H9 (cell line): Measurements from ENCODE around the gene HLA-DOB. TPM values are rescaled to one million over a fixed set of nuclear protein-coding genes. Genes with fewer than 3 reads are reported as not detected.

Experiments used
- DNase-seq: peaks from one replicate; pipeline ENCODE4 v3.0.0-alpha.2; 2017
- H2AFZ ChIP-seq: one replicate; pipeline ENCODE4 v1.6.1; 2013; ENCODE audit warnings: mild to moderate bottlenecking, low read length, control low read depth, moderate library complexity
- H2AK5ac ChIP-seq: 2 replicates; pipeline ENCODE4 v1.6.1; 2013; ENCODE audit warnings: low read length, control low read depth, mixed read lengths; ENCODE audit not compliant: insufficient read length
- H2BK120ac ChIP-seq: one replicate; pipeline ENCODE4 v1.6.1; 2013; ENCODE audit warnings: low read depth, mild to moderate bottlenecking, low read length, control low read depth, inconsistent platforms; ENCODE audit not compliant: poor library complexity, severe bottlenecking
- H2BK12ac ChIP-seq: 2 replicates; pipeline ENCODE4 v1.6.1; 2013; ENCODE audit warnings: low read length, control low read depth, mixed read lengths, low read depth; ENCODE audit not compliant: insufficient read length
- H2BK15ac ChIP-seq: 2 replicates; pipeline ENCODE4 v1.6.1; 2013; ENCODE audit warnings: low read depth, low read length, control low read depth
- H2BK20ac ChIP-seq: one replicate; pipeline ENCODE4 v1.6.1; 2013; ENCODE audit warnings: low read depth, mild to moderate bottlenecking, low read length, control low read depth, inconsistent platforms; ENCODE audit not compliant: poor library complexity, severe bottlenecking
- H2BK5ac ChIP-seq: 2 replicates; pipeline ENCODE4 v1.6.1; 2013; ENCODE audit warnings: low read length, control low read depth, mixed read lengths; ENCODE audit not compliant: insufficient read length
- H3K14ac ChIP-seq: 2 replicates; pipeline ENCODE4 v1.6.1; 2013; ENCODE audit warnings: low read length, control low read depth; ENCODE audit not compliant: insufficient read depth
- H3K18ac ChIP-seq: 2 replicates; pipeline ENCODE4 v1.6.1; 2013; ENCODE audit warnings: low read depth, mild to moderate bottlenecking, mixed read lengths, low read length, control low read depth; ENCODE audit not compliant: insufficient read length
- H3K23ac ChIP-seq: 2 replicates; pipeline ENCODE4 v1.6.1; 2013; ENCODE audit warnings: low read length, control low read depth, mixed read lengths, low read depth; ENCODE audit not compliant: insufficient read length
- H3K23me2 ChIP-seq: 2 replicates; pipeline ENCODE4 v1.6.1; 2013; ENCODE audit warnings: low read depth, mild to moderate bottlenecking, mixed read lengths, low read length, control low read depth; ENCODE audit not compliant: insufficient read length, poor library complexity, severe bottlenecking
- H3K27ac ChIP-seq: 2 replicates; pipeline ENCODE4 v1.5.1; 2013; ENCODE audit warnings: low read length, control low read depth, mixed read lengths, low read depth; ENCODE audit not compliant: insufficient read length
- H3K27me3 ChIP-seq: 2 replicates; pipeline ENCODE4 v1.6.1; 2013; ENCODE audit warnings: low read length, control low read depth, inconsistent platforms; ENCODE audit not compliant: insufficient read depth
- H3K4ac ChIP-seq: 2 replicates; pipeline ENCODE4 v1.6.1; 2013; ENCODE audit warnings: low read depth, mild to moderate bottlenecking, control low read depth, inconsistent platforms, low read length, moderate library complexity
- H3K4me1 ChIP-seq: 2 replicates; pipeline ENCODE4 v1.6.1; 2013; ENCODE audit warnings: low read length, control low read depth, inconsistent platforms; ENCODE audit not compliant: insufficient read depth
- H3K4me2 ChIP-seq: 2 replicates; pipeline ENCODE4 v1.6.1; 2013; ENCODE audit warnings: low read length, control low read depth, mixed read lengths; ENCODE audit not compliant: insufficient read length, insufficient read depth
- H3K56ac ChIP-seq: 2 replicates; pipeline ENCODE4 v1.6.1; 2013; ENCODE audit warnings: low read depth, mild to moderate bottlenecking, mixed read lengths, low read length, control low read depth; ENCODE audit not compliant: insufficient read length
- H3K79me1 ChIP-seq: 2 replicates; pipeline ENCODE4 v1.6.1; 2013; ENCODE audit warnings: low read depth, mild to moderate bottlenecking, moderate library complexity, low read length, control low read depth, inconsistent platforms; ENCODE audit not compliant: insufficient read depth, poor library complexity, severe bottlenecking
- H3K79me2 ChIP-seq: 2 replicates; pipeline ENCODE4 v1.6.1; 2013; ENCODE audit warnings: low read length, control low read depth, inconsistent platforms; ENCODE audit not compliant: insufficient read depth
- H3K9ac ChIP-seq: 2 replicates; pipeline ENCODE4 v1.6.1; 2013; ENCODE audit warnings: low read length, control low read depth, mixed read lengths; ENCODE audit not compliant: insufficient read length; ENCODE audit errors: extremely low read depth
- H3K9me3 ChIP-seq: one replicate; pipeline ENCODE4 v1.6.1; 2013; ENCODE audit warnings: low read depth, low read length, inconsistent platforms; ENCODE audit not compliant: control insufficient read depth
- H3T11ph ChIP-seq: one replicate; pipeline ENCODE4 v1.6.1; 2013; ENCODE audit warnings: mild to moderate bottlenecking, low read length, control low read depth, inconsistent platforms
- H4K20me1 ChIP-seq: one replicate; pipeline ENCODE4 v1.6.1; 2013; ENCODE audit not compliant: control insufficient read depth, insufficient read length, insufficient read depth
- H4K5ac ChIP-seq: 2 replicates; pipeline ENCODE4 v1.6.1; 2013; ENCODE audit warnings: low read depth, mild to moderate bottlenecking, mixed read lengths, low read length, control low read depth; ENCODE audit not compliant: insufficient read length
- H4K8ac ChIP-seq: replicated peaks from 2 replicates; pipeline ENCODE4 v1.6.1; 2013; ENCODE audit warnings: low read length, control low read depth, mixed read lengths, low read depth; ENCODE audit not compliant: insufficient read length
- H4K91ac ChIP-seq: 2 replicates; pipeline ENCODE4 v1.6.1; 2013; ENCODE audit warnings: low read depth, mild to moderate bottlenecking, moderate library complexity, mixed read lengths, low read length, control low read depth; ENCODE audit not compliant: insufficient read length
- H3K27ac Mint-ChIP-seq, 3 experiments: 2 replicates in 2 of 3; 3 replicates in 1 of 3; pipeline ENCODE4 v1.8.0; 2020 to 2021; ENCODE audit warnings: mixed read lengths in 3 of 3, mild to moderate bottlenecking in 1 of 3, moderate library complexity in 1 of 3
- H3K27me3 Mint-ChIP-seq: 2 replicates; pipeline ENCODE4 v1.8.0; 2021; ENCODE audit warnings: low read depth, mild to moderate bottlenecking, moderate library complexity, mixed read lengths
- H3K36me3 Mint-ChIP-seq, 3 experiments: 2 replicates in 2 of 3; 3 replicates in 1 of 3; pipeline ENCODE4 v1.8.0; 2020 to 2021; ENCODE audit warnings: low read depth in 3 of 3, mixed read lengths in 3 of 3; ENCODE audit not compliant: insufficient read depth in 1 of 3
- H3K4me1 Mint-ChIP-seq, 2 experiments: 2 replicates each; pipeline ENCODE4 v1.8.0; 2020; ENCODE audit warnings: mixed read lengths in 2 of 2
- H3K4me3 Mint-ChIP-seq, 2 experiments: 2 replicates in 1 of 2; 3 replicates in 1 of 2; pipeline ENCODE4 v1.8.0; 2020 to 2021; ENCODE audit warnings: mild to moderate bottlenecking in 2 of 2, mixed read lengths in 2 of 2, moderate library complexity in 1 of 2
- H3K9me3 Mint-ChIP-seq, 2 experiments: 2 replicates in 1 of 2; 3 replicates in 1 of 2; pipeline ENCODE4 v1.8.0; 2020; ENCODE audit warnings: mild to moderate bottlenecking in 2 of 2, mixed read lengths in 2 of 2, moderate library complexity in 1 of 2
- WGBS: extraction: QIAGEN DNeasy Blood & Tissue Kit; methylation state at CpG from one replicate; pipeline ENCODE4 v1.1.7; 2013; ENCODE audit warnings: missing lambda C conversion rate, low lambda C conversion rate, mixed read lengths; ENCODE audit not compliant: insufficient read length; ENCODE audit errors: extremely low coverage; 5-methylcytosine and 5-hydroxymethylcytosine counted together
- total RNA-seq: library from RNA; stranded (reverse); gene quantifications from 2 replicates; pipeline ENCODE4 v1.2.1, GENCODE V29; 2021
- TF ChIP-seq, protein P1 (sequence below): fragments of 200-600 bp; sonication (generic); conservative IDR thresholded peaks from 3 replicates; pipeline ENCODE4 v1.8.0; 2021; ENCODE audit warnings: antibody characterized with exemption, mild to moderate bottlenecking

The HLA-DOB gene
- total RNA-seq, 1 experiment from 2014 or later, result 0.20 TPM

DNA sequence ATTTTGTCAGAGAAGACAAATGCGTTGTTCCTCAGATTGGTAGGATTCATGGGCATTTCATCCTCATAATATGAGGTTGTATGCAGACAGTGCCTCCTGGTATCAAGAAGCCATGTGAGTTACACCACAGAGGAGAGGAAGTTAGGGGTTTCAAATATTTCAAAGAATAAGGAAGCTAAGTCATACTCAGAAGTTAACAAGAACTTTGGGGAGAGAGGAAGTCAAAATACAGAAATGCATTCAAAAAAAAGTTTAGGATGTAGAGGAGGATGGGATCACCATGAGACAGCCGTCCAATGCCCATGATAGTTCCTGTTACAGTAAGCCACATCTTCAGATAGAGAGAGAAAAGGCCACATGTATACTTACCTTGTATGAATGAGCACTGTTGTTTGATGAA, 22.3 kb downstream of the HLA-DOB start:
- Histone ChIP-seq H4K91ac (no peak overlapping the region), H3K23me2 (no peaks in the 10 kb centered on the region), H3K27me3 (no peaks in the 10 kb centered on the region), H3K4me2 (no peak overlapping the region), H4K20me1 (no peaks in the 10 kb centered on the region), H2BK20ac (no peak overlapping the region), H3K79me2 (no peaks in the 10 kb centered on the region), H3K9me3 (no peaks in the 10 kb centered on the region), H2BK12ac (no peak overlapping the region), H2BK15ac (no peak overlapping the region), H3K4me1 (no peaks in the 10 kb centered on the region), H3T11ph (no peak overlapping the region), H3K9ac (no peak overlapping the region), H4K8ac (no peak overlapping the region), H2BK5ac (no peak overlapping the region), H3K4ac (no peak overlapping the region), H2AFZ (no peak overlapping the region), H3K79me1 (no peaks in the 10 kb centered on the region), H3K27ac (no peak overlapping the region), H3K23ac (no peak overlapping the region), H2AK5ac (no peak overlapping the region), H3K56ac (no peak overlapping the region), H3K14ac (no peak overlapping the region), H2BK120ac (no peak overlapping the region), H3K18ac (no peak overlapping the region), H4K5ac (no peak overlapping the region)
- peaks cover 0 to 6% (median 0%) of the 10 kb centered on the region in 3 experiments; a peak in 2 of 7 replicates for H3K36me3 Mint-ChIP-seq
- peaks cover 16 to 18% of the 10 kb centered on the region in 2 experiments for H3K4me1 Mint-ChIP-seq
- DNase-seq, result no peak
- no CpG with 5 or more reads among the region's 2 CpGs for WGBS
- TF ChIP-seq, protein P1, sequence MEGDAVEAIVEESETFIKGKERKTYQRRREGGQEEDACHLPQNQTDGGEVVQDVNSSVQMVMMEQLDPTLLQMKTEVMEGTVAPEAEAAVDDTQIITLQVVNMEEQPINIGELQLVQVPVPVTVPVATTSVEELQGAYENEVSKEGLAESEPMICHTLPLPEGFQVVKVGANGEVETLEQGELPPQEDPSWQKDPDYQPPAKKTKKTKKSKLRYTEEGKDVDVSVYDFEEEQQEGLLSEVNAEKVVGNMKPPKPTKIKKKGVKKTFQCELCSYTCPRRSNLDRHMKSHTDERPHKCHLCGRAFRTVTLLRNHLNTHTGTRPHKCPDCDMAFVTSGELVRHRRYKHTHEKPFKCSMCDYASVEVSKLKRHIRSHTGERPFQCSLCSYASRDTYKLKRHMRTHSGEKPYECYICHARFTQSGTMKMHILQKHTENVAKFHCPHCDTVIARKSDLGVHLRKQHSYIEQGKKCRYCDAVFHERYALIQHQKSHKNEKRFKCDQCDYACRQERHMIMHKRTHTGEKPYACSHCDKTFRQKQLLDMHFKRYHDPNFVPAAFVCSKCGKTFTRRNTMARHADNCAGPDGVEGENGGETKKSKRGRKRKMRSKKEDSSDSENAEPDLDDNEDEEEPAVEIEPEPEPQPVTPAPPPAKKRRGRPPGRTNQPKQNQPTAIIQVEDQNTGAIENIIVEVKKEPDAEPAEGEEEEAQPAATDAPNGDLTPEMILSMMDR, result no peak
- no peak overlapping the region for H3K27ac Mint-ChIP-seq
- peaks cover 8 to 9% of the 10 kb centered on the region in 2 experiments for H3K9me3 Mint-ChIP-seq
- peaks cover 20% of the 10 kb centered on the region for H3K27me3 Mint-ChIP-seq
- H3K4me3 Mint-ChIP-seq, result no peak overlapping the region
